Spinal cord (tissue), 10 donors: ENCODE measurements around the gene TBC1D22A. TPM values are rescaled to one million over a fixed set of nuclear protein-coding genes. Genes with fewer than 3 reads are reported as not detected.

Experiments
- DNase-seq, 6 donors: peaks; one replicate each; pipeline versions ENCODE4 v3.0.0 to v3.0.0-alpha.2; 2013 to 2015; ENCODE audit warnings: low spot score in 6 of 6, low read depth in 4 of 6
- H3K27ac ChIP-seq: one replicate; pipeline ENCODE4 v1.5.1; 2013; ENCODE audit warnings: low read depth, low read length, control low read depth
- H3K27me3 ChIP-seq: one replicate; pipeline ENCODE4 v1.6.1; 2013; ENCODE audit warnings: low read length; ENCODE audit not compliant: control insufficient read depth, insufficient read depth
- H3K36me3 ChIP-seq: one replicate; pipeline ENCODE4 v1.6.1; 2013; ENCODE audit warnings: low read length; ENCODE audit not compliant: control insufficient read depth, insufficient read depth
- H3K4me1 ChIP-seq: one replicate; pipeline ENCODE4 v1.6.1; 2013; ENCODE audit warnings: low read length; ENCODE audit not compliant: control insufficient read depth, insufficient read depth
- H3K4me3 ChIP-seq: one replicate; pipeline ENCODE4 v1.5.1; 2013; ENCODE audit warnings: low read depth, low read length, control low read depth
- H3K9me3 ChIP-seq: one replicate; pipeline ENCODE4 v1.6.1; 2013; ENCODE audit warnings: low read length; ENCODE audit not compliant: control insufficient read depth, insufficient read depth
- WGBS: methylation state at CpG from one replicate; pipeline ENCODE4 v1.1.5; 2013; ENCODE audit warnings: missing lambda C conversion rate; ENCODE audit not compliant: insufficient coverage; 5-methylcytosine and 5-hydroxymethylcytosine counted together
- polyA plus RNA-seq, 2 donors: library from polyadenylated mRNA; unstranded; fragments of 120-200 nt; gene quantifications; one replicate each; pipeline ENCODE4 v1.2.1, GENCODE V29; 2013; ENCODE audit not compliant: insufficient read length in 2 of 2
- total RNA-seq, 2 donors: library from RNA; depleted of rRNA in 1 of 2; stranded (reverse); fragments of 120-200 nt in 1 of 2; fragments of >200 nt in 1 of 2; gene quantifications; one replicate each; pipeline versions ENCODE4 v1.2.3 to v1.2.4, GENCODE V29; 2013 to 2014
- donor health status: healthy.

TBC1D22A gene
- total and polyA plus RNA-seq, 4 donors, result 7.1 to 14.6 (median 10.8) TPM

GRCh38 chr22:46951350-46951749 lies 188.9 kb downstream of the TBC1D22A start:
- H3K4me1 ChIP-seq, result peaks cover 18% of the 10 kb centered on the region
- 94% methylated on average over 12 of the region's 12 CpGs for WGBS
- no peaks in the 10 kb centered on the region for H3K27me3 ChIP-seq
- peaks cover 3% of the 10 kb centered on the region for H3K36me3 ChIP-seq
- DNase-seq, result no peak
- no peak overlapping the region for H3K4me3 ChIP-seq
- no peaks in the 10 kb centered on the region for H3K9me3 ChIP-seq
- no peak overlapping the region for H3K27ac ChIP-seq

GRCh38 chr22:46951973-46952372 lies 189.5 kb downstream of the TBC1D22A start:
- Histone ChIP-seq H3K4me1 (peaks cover 15% of the 10 kb centered on the region), H3K9me3 (no peaks in the 10 kb centered on the region), H3K27me3 (no peaks in the 10 kb centered on the region), H3K27ac (no peak overlapping the region), H3K4me3 (no peak overlapping the region), H3K36me3 (peaks cover 3% of the 10 kb centered on the region)
- 79% methylated on average over 7 of the region's 7 CpGs for WGBS
- no peak for DNase-seq

GRCh38 chr22:46953968-46954765 lies 191.7 kb downstream of the TBC1D22A start:
- Histone ChIP-seq H3K36me3 (peaks cover 5% of the 10 kb centered on the region), H3K4me3 (no peak overlapping the region), H3K4me1 (peaks cover 18% of the 10 kb centered on the region), H3K27ac (no peak overlapping the region), H3K9me3 (no peaks in the 10 kb centered on the region), H3K27me3 (no peaks in the 10 kb centered on the region)
- DNase-seq, result peak in 1 of 6 donors; percentile 55
- WGBS, result 83% methylated on average over 10 of the region's 18 CpGs

GRCh38 chr22:46954781-46955180 lies 192.3 kb downstream of the TBC1D22A start:
- no peak overlapping the region for H3K27ac ChIP-seq
- H3K27me3 ChIP-seq, result no peaks in the 10 kb centered on the region
- H3K4me3 ChIP-seq, result no peak overlapping the region
- no CpG with 5 or more reads among the region's 7 CpGs for WGBS
- no peaks in the 10 kb centered on the region for H3K9me3 ChIP-seq
- peaks cover 15% of the 10 kb centered on the region for H3K4me1 ChIP-seq
- peaks cover 3% of the 10 kb centered on the region for H3K36me3 ChIP-seq
- no peak for DNase-seq

GRCh38 chr22:46956498-46957215 lies 194.2 kb downstream of the TBC1D22A start:
- no peaks in the 10 kb centered on the region for H3K27me3 ChIP-seq
- peaks cover 14% of the 10 kb centered on the region for H3K4me1 ChIP-seq
- H3K27ac ChIP-seq, result no peak overlapping the region
- H3K4me3 ChIP-seq, result no peak overlapping the region
- H3K9me3 ChIP-seq, result no peaks in the 10 kb centered on the region
- no peak for DNase-seq
- WGBS, result 97% methylated on average over 19 of the region's 19 CpGs
- peaks cover 2% of the 10 kb centered on the region for H3K36me3 ChIP-seq

- Histone ChIP-seq H3K4me1 (peaks cover 14% of the 10 kb centered on the region), H3K36me3 (peaks cover 2% of the 10 kb centered on the region), H3K4me3 (no peak overlapping the region), H3K27ac (no peak overlapping the region), H3K27me3 (no peaks in the 10 kb centered on the region), H3K9me3 (no peaks in the 10 kb centered on the region)
- WGBS, result 87% methylated on average over 10 of the region's 12 CpGs
- no peak for DNase-seq
Observed at GRCh38 chr22:46957521-46957920, 195.1 kb downstream of the TBC1D22A start.

GRCh38 chr22:46958191-46958590 lies 195.7 kb downstream of the TBC1D22A start:
- Histone ChIP-seq H3K27ac (no peak overlapping the region), H3K4me3 (no peak overlapping the region), H3K9me3 (no peaks in the 10 kb centered on the region), H3K36me3 (peaks cover 2% of the 10 kb centered on the region), H3K27me3 (no peaks in the 10 kb centered on the region), H3K4me1 (peaks cover 15% of the 10 kb centered on the region)
- 82% methylated on average over 8 of the region's 10 CpGs for whole genome bisulfite sequencing
- DNase-seq, result no peak

- Histone ChIP-seq H3K9me3 (no peaks in the 10 kb centered on the region), H3K27me3 (no peaks in the 10 kb centered on the region), H3K4me3 (no peak overlapping the region), H3K36me3 (peaks cover 2% of the 10 kb centered on the region), H3K27ac (no peak overlapping the region), H3K4me1 (peaks cover 19% of the 10 kb centered on the region)
- peak in 1 of 6 donors; percentile 42 for DNase-seq
- 31% methylated on average over 3 of the region's 10 CpGs for WGBS
Observed at GRCh38 chr22:46958658-46959057, 196.2 kb downstream of the TBC1D22A start.

- 85% methylated on average over 13 of the region's 13 CpGs for WGBS
- no peaks in the 10 kb centered on the region for H3K9me3 ChIP-seq
- peaks cover 25% of the 10 kb centered on the region for H3K4me1 ChIP-seq
- H3K36me3 ChIP-seq, result peaks cover 2% of the 10 kb centered on the region
- H3K27ac ChIP-seq, result no peak overlapping the region
- H3K4me3 ChIP-seq, result no peak overlapping the region
- no peak for DNase-seq
- no peaks in the 10 kb centered on the region for H3K27me3 ChIP-seq
Observed at GRCh38 chr22:46959369-46959768, 196.9 kb downstream of the TBC1D22A start.
